Inferior parietal cortex (tissue), 1 donor: Measurements from ENCODE around the gene ERGIC1.
"Not testable (repeated sequence)": the region's sequence is repeated elsewhere in the genome, so short reads cannot be mapped to it uniquely, and the experiment has no call there.

Experiments used
- DNase-seq: peaks from one replicate; pipeline ENCODE4 v3.0.0-alpha.2; 2016; ENCODE audit errors: extremely low spot score

The ERGIC1 gene, protein sequence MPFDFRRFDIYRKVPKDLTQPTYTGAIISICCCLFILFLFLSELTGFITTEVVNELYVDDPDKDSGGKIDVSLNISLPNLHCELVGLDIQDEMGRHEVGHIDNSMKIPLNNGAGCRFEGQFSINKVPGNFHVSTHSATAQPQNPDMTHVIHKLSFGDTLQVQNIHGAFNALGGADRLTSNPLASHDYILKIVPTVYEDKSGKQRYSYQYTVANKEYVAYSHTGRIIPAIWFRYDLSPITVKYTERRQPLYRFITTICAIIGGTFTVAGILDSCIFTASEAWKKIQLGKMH

GRCh38 chr5:172833686-172834414, at the start of gene ERGIC1:
Gene ERGIC1, plus strand, starts transcription at chr5:172834251. Its CDS starts 163 bp downstream, at chr5:172834414.
- peak; percentile 78 for DNase-seq

DNA sequence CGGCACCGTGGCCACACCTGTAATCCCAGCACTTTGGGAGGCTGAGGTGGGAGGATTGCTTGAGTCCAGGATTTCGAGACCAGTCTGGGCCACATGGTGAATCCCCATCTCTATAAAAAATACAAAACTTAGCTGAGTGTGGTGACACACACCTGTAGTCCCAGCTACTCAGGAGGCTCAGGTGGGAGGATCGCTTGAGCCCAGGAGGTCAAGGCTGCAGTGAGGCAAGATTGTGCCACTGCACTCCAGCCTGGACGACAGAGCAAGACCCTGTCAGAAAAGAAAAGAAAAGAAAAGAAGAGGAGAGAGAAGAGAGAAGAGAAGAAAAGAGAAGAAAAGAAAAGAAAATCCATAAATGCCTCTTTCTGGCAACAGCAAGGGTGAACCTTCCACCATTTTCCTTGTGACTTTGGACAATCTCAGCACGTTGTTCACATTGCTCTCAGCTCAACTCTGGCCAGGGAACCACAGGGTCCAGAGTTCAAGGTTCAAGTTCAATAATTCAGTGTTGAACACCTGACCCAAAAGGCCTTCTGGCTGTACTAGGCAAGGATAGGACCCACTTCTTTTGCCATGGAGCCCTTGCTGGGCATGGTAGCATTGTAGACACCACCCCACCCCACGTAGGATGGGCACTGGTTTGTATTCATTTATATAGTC, 48.5 kb upstream of the ERGIC1 start:
- no peak for DNase-seq

DNA sequence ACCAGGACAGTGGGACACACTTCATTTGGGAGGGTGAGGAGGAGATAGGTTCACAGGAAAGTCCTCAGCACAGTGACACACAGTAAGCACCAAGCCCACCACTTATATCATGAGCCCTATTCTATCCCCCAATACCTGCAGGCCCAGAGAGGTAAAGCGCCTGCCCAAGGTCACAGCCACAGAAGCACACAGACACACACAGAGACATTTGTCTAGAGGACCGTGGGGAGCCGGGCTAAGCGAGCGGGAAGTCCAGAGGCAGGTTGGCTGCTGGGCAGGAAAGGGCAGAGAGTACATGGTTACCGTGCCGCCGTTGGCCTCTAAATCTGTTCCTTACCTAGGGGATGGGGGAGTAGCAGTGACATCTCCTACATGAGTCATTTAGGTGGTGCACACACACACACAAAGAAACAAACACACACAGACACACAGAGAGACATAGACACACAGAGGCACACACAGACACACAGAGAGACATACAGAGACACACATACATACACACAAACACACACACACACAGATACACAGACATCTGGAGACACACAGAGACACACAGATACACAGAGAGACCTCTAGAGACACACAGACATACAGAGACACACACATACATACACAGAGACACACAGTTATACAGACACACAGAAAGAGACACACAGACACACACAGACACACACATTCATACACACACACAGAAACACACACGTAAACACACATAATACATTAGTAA, 47.2 kb upstream of the ERGIC1 start:
- no peak for DNase-seq

DNA sequence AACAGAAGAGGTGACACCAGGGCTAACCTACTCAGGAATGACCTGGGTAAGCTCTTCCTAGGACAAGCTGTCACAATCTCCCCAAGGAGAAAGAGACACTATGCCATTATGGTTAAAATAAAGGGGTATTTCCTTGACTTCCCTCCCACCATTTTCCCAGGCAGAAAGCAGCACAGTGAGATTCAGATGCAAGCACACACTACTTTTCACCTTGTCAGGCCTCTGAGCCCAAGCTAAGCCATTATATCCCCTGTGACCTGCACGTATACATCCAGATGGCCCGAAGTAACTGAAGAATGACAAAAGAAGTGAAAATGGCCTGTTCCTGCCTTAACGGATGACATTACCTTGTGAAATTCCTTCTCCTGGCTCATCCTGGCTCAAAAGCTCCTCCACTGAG, 46.5 kb upstream of the ERGIC1 start:
- not testable (repeated sequence) for DNase-seq

- no peak for DNase-seq
Measured at GRCh38 chr5:172788771-172789686, 45.0 kb upstream of the ERGIC1 start.

DNA sequence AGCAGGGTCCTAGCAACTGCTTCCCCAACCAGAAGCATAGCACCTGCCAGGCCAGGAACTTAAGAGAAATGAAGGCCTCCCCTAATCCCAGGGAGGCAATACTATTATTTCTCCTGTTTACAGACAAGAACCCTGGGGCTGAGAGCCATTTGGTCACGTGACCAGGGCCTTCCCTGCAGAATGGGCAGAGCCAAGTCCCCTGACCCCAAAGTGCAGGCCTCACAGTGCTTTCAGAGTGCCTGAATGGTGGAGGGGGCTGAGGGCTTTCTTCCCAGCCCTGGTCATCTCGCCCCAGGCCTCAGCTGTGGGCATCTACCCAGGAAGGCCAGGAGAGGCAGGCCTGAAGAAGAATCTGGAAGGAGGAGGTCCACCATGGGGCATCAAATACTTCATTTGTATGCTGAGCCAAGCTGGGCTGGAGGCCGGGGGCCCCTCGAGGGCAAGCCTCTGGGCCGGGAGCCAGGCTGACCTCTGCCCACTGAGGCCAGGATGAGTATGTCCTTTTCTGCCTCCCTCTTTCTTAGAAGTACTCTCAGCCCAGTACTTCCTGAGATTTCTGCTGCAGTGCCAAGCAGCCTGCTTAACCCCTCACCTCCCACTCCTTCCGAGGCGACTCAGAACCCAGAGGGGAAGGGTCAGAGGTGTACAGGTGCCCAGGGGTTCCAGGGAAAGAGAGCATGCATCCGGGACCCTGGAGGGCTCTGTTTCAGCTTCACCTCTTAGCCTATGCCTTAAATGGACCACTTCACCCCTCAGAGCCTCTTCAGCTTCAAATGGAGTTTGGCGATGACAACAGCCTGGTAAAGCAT, 44.2 kb upstream of the ERGIC1 start:
- DNase-seq, result no peak

GRCh38 chr5:172790496-172790889, 43.6 kb upstream of the ERGIC1 start:
- DNase-seq, result no peak

GRCh38 chr5:172791286-172791685, 42.8 kb upstream of the ERGIC1 start:
- DNase-seq, result no peak

- DNase-seq, result no peak
Measured at GRCh38 chr5:172791726-172792445, 42.2 kb upstream of the ERGIC1 start.

DNA sequence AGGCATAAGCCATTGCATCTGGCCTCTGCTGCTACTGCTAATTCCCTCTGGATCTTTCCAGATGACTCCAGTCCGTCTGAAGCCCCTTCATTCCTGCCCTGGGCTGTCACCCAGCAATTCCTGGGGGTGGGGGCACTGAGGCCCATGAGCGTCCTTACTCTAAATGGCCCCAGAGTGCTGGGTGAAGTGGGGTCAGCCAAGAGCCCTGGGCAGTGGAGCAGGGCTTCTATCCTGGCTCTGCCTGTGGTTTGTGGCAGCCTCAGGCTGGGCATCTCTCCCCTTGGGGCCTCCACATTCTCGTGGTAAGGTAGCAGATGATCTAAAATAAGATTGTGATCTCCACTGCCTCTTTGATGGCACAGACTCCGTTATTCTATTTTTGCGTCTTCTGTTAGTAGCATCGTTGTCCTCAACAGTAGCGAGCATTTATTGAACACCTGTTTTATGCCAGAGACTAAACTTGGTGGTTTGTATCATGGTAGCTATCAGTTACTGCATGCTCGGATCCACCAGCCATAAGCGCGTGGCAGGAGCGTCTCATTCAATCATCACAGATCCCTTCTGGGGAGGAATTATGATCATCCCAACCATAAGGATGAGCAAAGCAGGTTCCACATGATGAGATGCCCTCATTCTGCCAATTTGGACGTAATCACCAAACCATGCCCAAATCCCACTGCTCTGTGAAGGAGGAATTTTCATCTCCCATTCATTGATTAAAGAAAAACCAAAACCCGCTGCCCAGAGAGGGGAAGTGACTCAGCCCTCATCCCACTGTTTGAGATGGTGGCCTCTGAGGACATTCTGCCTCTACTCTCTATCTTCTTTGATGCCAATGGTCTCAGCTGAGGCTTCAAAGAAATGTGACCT, 41.1 kb upstream of the ERGIC1 start:
- no peak for DNase-seq

GRCh38 chr5:172793577-172794488, 40.2 kb upstream of the ERGIC1 start:
- DNase-seq, result no peak

- DNase-seq, result no peak
Measured at GRCh38 chr5:172795318-172795977, 38.6 kb upstream of the ERGIC1 start.

- no peak for DNase-seq
Measured at GRCh38 chr5:172796306-172796705, 37.7 kb upstream of the ERGIC1 start.

DNA sequence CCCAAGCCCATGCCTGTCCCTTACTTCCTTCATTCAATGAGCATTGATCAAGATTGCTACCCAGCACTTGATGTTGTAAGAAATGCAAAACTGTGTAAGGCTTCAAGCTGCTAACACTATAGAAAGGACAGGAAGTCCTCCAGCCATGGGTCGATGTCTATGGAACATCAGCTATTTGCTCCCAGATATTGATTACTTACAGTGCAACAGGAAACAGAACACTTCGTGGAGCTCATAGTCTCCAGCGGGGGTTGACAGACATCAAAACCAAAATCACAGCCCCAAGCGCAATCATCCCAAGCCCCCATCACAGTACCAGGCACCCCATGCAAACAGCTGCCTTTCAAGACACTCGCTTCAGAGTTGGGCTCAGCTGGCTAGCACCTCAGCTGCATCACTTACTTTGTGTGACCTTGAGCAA, 36.3 kb upstream of the ERGIC1 start:
- DNase-seq, result no peak

DNA sequence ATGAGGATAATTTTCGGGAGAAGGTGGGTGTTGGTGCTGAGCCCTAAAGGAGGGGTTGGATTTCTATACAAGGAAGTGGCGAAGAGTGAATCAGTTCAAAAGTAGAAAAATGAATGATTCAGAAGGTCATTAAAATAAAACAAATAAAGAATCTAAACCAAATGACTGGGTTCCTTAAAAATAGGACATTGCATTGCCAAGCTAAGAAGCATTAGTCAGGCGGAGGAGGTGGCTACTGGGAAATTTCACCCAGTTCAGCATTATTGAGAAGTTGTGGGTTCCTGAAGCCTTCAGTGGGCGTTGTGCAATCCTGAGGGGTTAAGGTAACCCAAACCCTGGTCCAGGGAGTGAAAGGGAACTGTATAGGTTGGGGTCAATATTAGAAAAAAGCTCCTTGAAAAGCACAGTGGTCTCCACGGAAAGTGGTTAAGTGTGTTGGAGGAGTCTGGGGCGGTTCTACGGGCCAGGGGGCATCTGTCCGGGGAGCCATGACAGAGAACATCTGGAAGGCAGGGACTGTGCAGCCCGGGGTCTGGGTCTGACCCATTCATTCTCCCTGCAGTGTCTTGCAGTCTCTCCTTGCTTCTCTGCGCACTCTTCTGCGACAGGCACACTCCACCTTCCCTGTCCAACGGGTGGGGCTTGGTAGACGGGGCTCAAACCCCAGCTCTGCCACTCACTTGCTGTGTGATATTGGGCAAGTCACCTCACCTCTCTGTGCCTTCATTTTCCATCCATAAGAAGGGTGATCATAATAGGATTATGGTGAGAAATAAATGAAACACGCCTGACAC, 35.4 kb upstream of the ERGIC1 start:
- DNase-seq, result no peak

DNA sequence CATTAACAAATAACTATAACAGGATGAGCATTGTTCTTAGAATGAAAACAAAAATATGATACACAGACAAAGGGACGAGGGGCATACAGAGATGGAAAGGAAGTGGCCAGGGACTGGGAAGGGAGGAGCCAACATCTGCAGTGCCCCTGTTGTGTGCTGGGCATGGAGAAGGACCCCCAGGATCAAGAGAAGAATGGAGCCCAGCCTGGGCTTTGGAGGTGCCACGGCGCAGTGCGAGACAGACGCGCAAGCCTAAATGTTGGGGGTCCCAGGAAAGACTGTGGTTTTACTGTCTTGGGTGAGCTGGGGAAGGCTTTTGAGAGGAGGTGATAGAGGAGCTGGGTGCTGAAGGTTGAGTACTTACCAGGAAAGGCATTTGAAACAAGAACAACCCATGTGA, 34.6 kb upstream of the ERGIC1 start:
- no peak for DNase-seq
